Muscle layer of duodenum (tissue), 2 donors: Measurements from ENCODE around the gene RNU1-3.
"Not testable (repeated sequence)": the region's sequence is repeated elsewhere in the genome, so short reads cannot be mapped to it uniquely, and the experiment has no call there.

Experiments
- H3K27ac ChIP-seq: one replicate; pipeline ENCODE4 v1.7.0; 2013; ENCODE audit warnings: mild to moderate bottlenecking, low read length
- H3K27me3 ChIP-seq: one replicate; pipeline ENCODE4 v1.7.0; 2013; ENCODE audit warnings: low read depth, mild to moderate bottlenecking, control low read depth, low read length
- H3K36me3 ChIP-seq, 2 donors: one replicate each; pipeline ENCODE4 v1.7.0; 2013; ENCODE audit warnings: low read length in 2 of 2, control low read depth in 1 of 2, mild to moderate bottlenecking in 1 of 2; ENCODE audit not compliant: insufficient read depth in 2 of 2, control insufficient read depth in 1 of 2
- H3K4me1 ChIP-seq, 2 donors: one replicate each; pipeline ENCODE4 v1.7.0; 2013; ENCODE audit warnings: low read length in 2 of 2, mild to moderate bottlenecking in 2 of 2, control low read depth in 1 of 2, moderate library complexity in 1 of 2; ENCODE audit not compliant: insufficient read depth in 2 of 2, control insufficient read depth in 1 of 2
- H3K4me3 ChIP-seq, 2 donors: one replicate each; pipeline ENCODE4 v1.7.0; 2013; ENCODE audit warnings: low read length in 2 of 2, low read depth in 1 of 2, mild to moderate bottlenecking in 1 of 2
- H3K9me3 ChIP-seq, 2 donors: one replicate each; pipeline ENCODE4 v1.7.0; 2013; ENCODE audit warnings: low read length in 2 of 2, control low read depth in 1 of 2, mild to moderate bottlenecking in 1 of 2; ENCODE audit not compliant: control insufficient read depth in 1 of 2
- donor health status: healthy.

RNU1-3 gene

GRCh38 chr1:16629916-16630530 lies 36.7 kb downstream of the RNU1-3 start:
- H3K4me3 ChIP-seq, H3K27me3 ChIP-seq, H3K4me1 ChIP-seq, H3K27ac ChIP-seq, H3K9me3 ChIP-seq: not testable (repeated sequence)
- H3K36me3 ChIP-seq, result peaks cover 64 to 82% of the 10 kb centered on the region in 2 donors

DNA sequence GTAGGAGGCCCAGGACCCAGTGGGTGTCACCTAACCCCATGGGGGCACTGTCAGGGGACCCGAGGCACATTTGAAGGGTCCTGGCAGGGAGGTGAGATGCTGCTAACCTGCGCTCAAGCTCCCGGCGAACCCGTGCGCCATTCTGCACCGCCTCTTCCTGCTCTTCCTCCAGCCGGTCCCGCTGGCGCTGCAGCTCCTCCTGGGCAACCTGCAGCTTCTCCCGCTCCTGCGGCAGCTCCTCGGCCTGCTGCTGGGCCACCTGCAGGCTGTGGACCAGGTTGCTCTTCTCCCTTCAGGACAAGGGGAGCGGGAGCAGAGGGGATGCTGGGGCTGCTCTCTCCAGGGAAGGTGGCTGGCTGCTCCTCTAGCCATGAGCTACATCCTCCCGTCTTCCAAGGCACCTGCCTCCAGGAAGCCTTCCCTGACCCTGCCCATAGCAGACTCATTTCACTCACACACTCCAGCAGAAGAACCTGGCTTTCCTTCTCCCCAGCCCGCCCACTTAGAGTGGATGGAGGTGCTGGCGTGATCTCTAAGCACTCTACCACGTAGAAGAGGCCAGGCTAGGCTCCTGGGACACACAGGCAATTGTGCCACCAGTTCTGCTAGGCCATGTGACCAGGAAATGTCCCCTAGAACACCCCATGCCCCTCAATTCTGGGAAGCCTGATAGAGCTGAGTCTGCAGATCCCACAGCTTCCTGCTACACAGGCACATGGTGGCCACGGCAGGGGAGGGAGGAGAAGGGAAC lies 38.2 kb downstream of the RNU1-3 start:
- H3K9me3 ChIP-seq, result no peaks in the 10 kb centered on the region
- no peak overlapping the region for H3K4me3 ChIP-seq
- H3K27me3 ChIP-seq, result no peaks in the 10 kb centered on the region
- H3K36me3 ChIP-seq, result peaks cover 59 to 86% of the 10 kb centered on the region in 2 donors
- H3K4me1 ChIP-seq, result no peaks in the 10 kb centered on the region
- no peak overlapping the region for H3K27ac ChIP-seq

- H3K36me3 ChIP-seq, result peaks cover 50 to 88% of the 10 kb centered on the region in 2 donors
- H3K27me3 ChIP-seq, H3K27ac ChIP-seq, H3K9me3 ChIP-seq, H3K4me1 ChIP-seq, H3K4me3 ChIP-seq: not testable (repeated sequence)
Measured at GRCh38 chr1:16626409-16626983, 40.3 kb downstream of the RNU1-3 start.

DNA sequence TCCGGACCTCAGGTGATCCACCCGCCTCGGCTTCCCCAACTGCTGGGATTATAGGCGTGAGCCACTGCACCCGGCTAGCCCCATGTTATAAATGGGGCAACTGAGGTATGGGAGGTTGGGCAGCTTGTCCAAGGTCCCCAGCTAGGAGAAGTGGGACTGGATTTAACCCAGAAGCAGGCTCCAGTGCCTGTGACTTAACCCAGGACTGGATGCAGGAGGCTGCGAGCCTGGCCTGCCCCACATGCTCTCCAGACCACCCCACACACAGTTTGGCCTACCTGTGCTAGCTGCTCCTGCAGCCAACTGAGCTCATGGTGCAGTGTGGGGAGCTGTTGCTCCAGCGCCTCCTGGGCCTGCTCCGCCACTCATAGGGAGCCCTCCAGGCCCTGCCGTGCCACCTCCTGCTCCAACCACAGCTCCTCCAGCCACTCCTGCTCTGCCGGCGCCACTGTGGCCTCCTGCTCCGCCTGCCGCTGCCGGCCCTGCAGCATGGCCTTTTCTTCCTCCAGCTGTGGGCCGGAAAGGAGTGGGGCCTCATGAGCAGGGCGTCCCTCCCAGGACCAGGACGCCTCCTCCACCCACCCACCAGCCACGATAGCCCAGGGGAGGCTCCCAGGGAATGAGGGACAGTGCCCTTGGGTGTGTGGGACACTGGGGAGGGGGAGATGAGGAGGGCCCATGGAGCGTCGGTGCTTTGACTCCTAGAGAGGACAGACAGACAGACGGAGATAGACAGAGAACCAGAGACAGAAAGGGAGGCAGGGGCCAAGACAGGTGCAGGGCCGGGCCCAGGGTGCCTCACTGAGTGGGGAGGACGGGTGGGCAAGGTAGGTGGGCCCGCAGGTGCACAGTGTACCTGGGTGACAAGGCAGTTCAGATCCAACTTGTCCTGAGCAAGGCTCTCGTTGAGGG lies 41.0 kb downstream of the RNU1-3 start:
- Histone ChIP-seq H3K27me3 (no peaks in the 10 kb centered on the region), H3K36me3 (peaks cover 43 to 81% of the 10 kb centered on the region in 2 donors), H3K4me3 (no peak overlapping the region), H3K9me3 (no peaks in the 10 kb centered on the region), H3K27ac (no peak overlapping the region), H3K4me1 (no peaks in the 10 kb centered on the region)

DNA sequence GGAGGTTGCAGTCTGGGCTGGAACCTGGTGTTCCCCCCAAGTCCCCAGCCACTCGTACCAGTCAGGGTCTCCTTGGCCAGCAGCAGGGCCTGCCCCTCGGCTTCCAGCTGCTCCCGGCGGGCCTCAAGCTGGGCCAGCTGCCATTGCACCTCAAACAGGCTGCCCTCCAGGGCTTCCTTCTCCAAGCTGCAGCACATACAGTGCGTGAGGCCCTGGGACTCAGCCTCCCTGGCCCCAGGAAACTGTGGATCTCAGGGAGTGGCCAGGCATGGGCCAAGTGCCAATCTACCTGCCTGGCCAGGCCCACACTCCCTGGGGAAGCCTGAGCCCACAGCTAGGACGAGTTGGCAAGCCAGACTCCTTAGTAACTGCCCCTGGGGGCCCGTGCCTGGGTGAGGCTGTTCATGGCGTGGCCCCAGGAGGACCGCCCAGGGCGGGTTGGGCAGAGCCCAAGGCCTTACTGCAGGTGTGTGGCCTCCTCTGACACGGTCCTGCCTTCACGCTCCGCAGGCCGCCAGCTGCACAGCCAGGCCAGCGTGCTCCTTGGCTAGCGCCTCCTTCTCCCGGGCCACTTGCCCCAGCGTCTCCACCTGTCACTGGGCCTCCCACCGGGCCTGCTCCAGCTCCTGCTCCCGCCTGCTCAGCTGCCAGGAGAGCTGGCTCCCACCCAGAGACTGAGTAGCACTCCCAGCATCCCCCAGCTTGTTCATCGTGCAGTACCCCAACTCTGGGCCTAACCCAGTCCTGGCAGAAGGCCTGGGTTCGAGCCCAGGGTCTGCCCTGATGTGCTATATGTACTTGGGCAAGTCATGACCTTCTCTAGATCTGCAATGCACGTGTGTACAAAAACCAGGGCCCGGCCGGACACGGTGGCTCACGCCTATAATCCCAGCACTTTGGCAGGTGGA lies 42.7 kb downstream of the RNU1-3 start:
- not testable (repeated sequence) for H3K4me3 ChIP-seq, H3K4me1 ChIP-seq, H3K9me3 ChIP-seq, H3K27me3 ChIP-seq, H3K27ac ChIP-seq
- H3K36me3 ChIP-seq, result peaks cover 30 to 76% of the 10 kb centered on the region in 2 donors

- H3K4me3 ChIP-seq, H3K4me1 ChIP-seq, H3K27me3 ChIP-seq, H3K27ac ChIP-seq, H3K9me3 ChIP-seq: not testable (repeated sequence)
- peaks cover 27 to 75% of the 10 kb centered on the region in 2 donors for H3K36me3 ChIP-seq
Measured at GRCh38 chr1:16623337-16623736, 43.4 kb downstream of the RNU1-3 start.

GRCh38 chr1:16621681-16622315 lies 45.0 kb downstream of the RNU1-3 start:
- H3K36me3 ChIP-seq, result peaks cover 28 to 81% of the 10 kb centered on the region in 2 donors
- not testable (repeated sequence) for H3K4me3 ChIP-seq, H3K27ac ChIP-seq, H3K4me1 ChIP-seq, H3K27me3 ChIP-seq, H3K9me3 ChIP-seq

GRCh38 chr1:16621300-16621658 lies 45.5 kb downstream of the RNU1-3 start:
- Histone ChIP-seq H3K27me3 (no peaks in the 10 kb centered on the region), H3K36me3 (peaks cover 24 to 77% of the 10 kb centered on the region in 2 donors), H3K4me3 (no peak overlapping the region), H3K27ac (no peak overlapping the region), H3K9me3 (no peaks in the 10 kb centered on the region), H3K4me1 (no peaks in the 10 kb centered on the region)

DNA sequence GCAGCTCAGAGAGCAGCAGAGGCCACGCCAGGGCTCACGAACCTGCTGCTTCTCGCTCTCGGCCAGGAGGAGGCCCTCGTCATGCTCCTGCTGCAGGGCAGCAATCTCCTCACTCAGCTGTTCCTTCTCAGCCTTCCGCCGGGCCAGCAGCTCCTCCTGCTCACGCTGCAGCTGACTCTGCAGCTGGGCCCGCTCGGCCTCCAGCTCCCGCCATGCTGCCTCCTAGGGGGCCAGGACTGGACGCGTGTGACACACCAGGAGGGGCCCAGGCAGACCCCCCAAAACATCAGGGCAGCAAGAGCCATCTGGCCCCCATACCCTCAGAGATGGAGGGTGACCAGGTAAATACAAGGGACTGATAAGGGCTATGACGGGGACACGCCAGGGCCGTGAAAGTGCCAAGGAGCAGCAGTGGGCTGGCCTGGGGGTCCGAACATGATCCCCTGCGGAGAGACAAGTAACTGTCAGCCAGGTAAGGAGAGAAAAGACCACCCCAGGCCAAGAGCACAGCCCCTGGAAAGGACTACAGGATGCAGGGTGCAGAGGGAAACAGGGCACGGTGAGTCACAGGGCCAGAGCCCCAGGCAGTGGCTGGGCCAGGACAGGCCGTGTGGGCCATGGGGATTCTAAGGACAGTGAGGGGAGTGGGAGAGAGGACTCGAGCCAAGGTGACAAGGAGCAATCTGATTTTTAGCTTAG lies 46.8 kb downstream of the RNU1-3 start:
- H3K4me3 ChIP-seq, H3K9me3 ChIP-seq, H3K27ac ChIP-seq, H3K27me3 ChIP-seq, H3K4me1 ChIP-seq: not testable (repeated sequence)
- H3K36me3 ChIP-seq, result peaks cover 15 to 66% of the 10 kb centered on the region in 2 donors

- H3K27me3 ChIP-seq, result no peaks in the 10 kb centered on the region
- peaks cover 15 to 53% of the 10 kb centered on the region in 2 donors for H3K36me3 ChIP-seq
- H3K4me3 ChIP-seq, result no peak overlapping the region
- H3K27ac ChIP-seq, result no peak overlapping the region
- no peaks in the 10 kb centered on the region for H3K9me3 ChIP-seq
- peaks cover 0 to 3% of the 10 kb centered on the region in 2 donors for H3K4me1 ChIP-seq
Measured at GRCh38 chr1:16618719-16619118, 48.0 kb downstream of the RNU1-3 start.
